Measurements from ENCODE around the gene ING4. TPM values are rescaled to one million over a fixed set of nuclear protein-coding genes. Genes with fewer than 3 reads are reported as not detected.

The ING4 gene
- total RNA-seq, 6 experiments from 2014 or later, result 10.6 to 20.0 (median 17.0) TPM

- intact Hi-C loops (cut with DNase I), result no loop called here
- no peak overlapping the region for H3K27ac ChIP-seq
- H3K4me3 ChIP-seq, result no peak overlapping the region
- H3K9me3 ChIP-seq, result no peaks in the 10 kb centered on the region
- ATAC-seq, result no peak
- H3K36me3 ChIP-seq, result no peaks in the 10 kb centered on the region
- peaks cover 6 to 11% of the 10 kb centered on the region in 2 donors for H3K27me3 ChIP-seq
- TF ChIP-seq POLR2A (IDR thresholded peaks at IDR 0.05), result no peak
- TF ChIP-seq, protein P1, sequence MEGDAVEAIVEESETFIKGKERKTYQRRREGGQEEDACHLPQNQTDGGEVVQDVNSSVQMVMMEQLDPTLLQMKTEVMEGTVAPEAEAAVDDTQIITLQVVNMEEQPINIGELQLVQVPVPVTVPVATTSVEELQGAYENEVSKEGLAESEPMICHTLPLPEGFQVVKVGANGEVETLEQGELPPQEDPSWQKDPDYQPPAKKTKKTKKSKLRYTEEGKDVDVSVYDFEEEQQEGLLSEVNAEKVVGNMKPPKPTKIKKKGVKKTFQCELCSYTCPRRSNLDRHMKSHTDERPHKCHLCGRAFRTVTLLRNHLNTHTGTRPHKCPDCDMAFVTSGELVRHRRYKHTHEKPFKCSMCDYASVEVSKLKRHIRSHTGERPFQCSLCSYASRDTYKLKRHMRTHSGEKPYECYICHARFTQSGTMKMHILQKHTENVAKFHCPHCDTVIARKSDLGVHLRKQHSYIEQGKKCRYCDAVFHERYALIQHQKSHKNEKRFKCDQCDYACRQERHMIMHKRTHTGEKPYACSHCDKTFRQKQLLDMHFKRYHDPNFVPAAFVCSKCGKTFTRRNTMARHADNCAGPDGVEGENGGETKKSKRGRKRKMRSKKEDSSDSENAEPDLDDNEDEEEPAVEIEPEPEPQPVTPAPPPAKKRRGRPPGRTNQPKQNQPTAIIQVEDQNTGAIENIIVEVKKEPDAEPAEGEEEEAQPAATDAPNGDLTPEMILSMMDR (IDR thresholded peaks at IDR 0.05), result no peak
- DNase-seq, result no peak
- 24% methylated on average over 5 of the region's 13 CpGs for WGBS (ENCODE audit: insufficient coverage, low coverage, low lambda C conversion rate, missing lambda C conversion rate)
- H3K4me1 ChIP-seq, result peaks cover 0 to 5% (median 0%) of the 10 kb centered on the region in 4 donors
Measured at GRCh38 chr12:6701078-6701768, 38.3 kb upstream of the ING4 start.

- H3K27me3 ChIP-seq, result peaks cover 6 to 11% of the 10 kb centered on the region in 2 donors
- no peak within 1 kb of the TSS for H3K27ac ChIP-seq
- peaks cover 0 to 5% (median 0%) of the 10 kb centered on the region in 4 donors for H3K4me1 ChIP-seq
Measured at GRCh38 chr12:6700646-6701051, 37.7 kb upstream of the ING4 start, which contains the start of gene PIANP. Gene PIANP (minus strand): TSS chr12:6700815. CDS start chr12:6698061, 2,754 bp downstream.

GRCh38 chr12:6699989-6700645, 37.2 kb upstream of the ING4 start:
- Histone ChIP-seq H3K27me3 (peaks cover 6 to 11% of the 10 kb centered on the region in 2 donors), H3K4me3 (no peak overlapping the region), H3K4me1 (peaks cover 0 to 5% (median 0%) of the 10 kb centered on the region in 4 donors), H3K36me3 (no peaks in the 10 kb centered on the region), H3K9me3 (no peaks in the 10 kb centered on the region), H3K27ac (no peak overlapping the region)
- TF ChIP-seq, protein P1 (IDR thresholded peaks at IDR 0.05), result no peak
- no peak for TF ChIP-seq POLR2A (IDR thresholded peaks at IDR 0.05)
- intact Hi-C loops (cut with DNase I), result loop anchor here in 1 of 2 donors (10.0 kb wide), 1 partner anchor 75 kb away; no protein-coding TSS in a partner anchor
- WGBS (ENCODE audit: insufficient coverage, low coverage, low lambda C conversion rate, missing lambda C conversion rate), result 2% methylated on average over 9 of the region's 65 CpGs
- peak in 2 of 4 donors; percentile 16 to 21 for ATAC-seq
- DNase-seq, result no peak

More at GRCh38 chr12:6700646-6701051, 37.7 kb upstream of the ING4 start, which contains the start of gene PIANP:
- DNase-seq (no peak), ATAC-seq (peak; percentile 43 to 65 (median 54))
- TF ChIP-seq, protein P1 (IDR thresholded peaks at IDR 0.05), result no peak
- no peak for TF ChIP-seq POLR2A (IDR thresholded peaks at IDR 0.05)
- 0% methylated on average over 1 of the region's 43 CpGs for WGBS (ENCODE audit: insufficient coverage, low coverage, low lambda C conversion rate, missing lambda C conversion rate)
- H3K36me3 ChIP-seq, result no peaks in the 10 kb centered on the region
- no peaks in the 10 kb centered on the region for H3K9me3 ChIP-seq
- intact Hi-C loops (cut with DNase I), result no loop called here
- no peak within 1 kb of the TSS for H3K4me3 ChIP-seq

GRCh38 chr12:6699259-6699988, 36.5 kb upstream of the ING4 start:
- Histone ChIP-seq H3K4me1 (peaks cover 0 to 5% (median 0%) of the 10 kb centered on the region in 4 donors), H3K9me3 (no peaks in the 10 kb centered on the region), H3K4me3 (no peak overlapping the region), H3K27ac (no peak overlapping the region), H3K27me3 (peaks cover 6 to 11% of the 10 kb centered on the region in 2 donors), H3K36me3 (no peaks in the 10 kb centered on the region)
- no peak for TF ChIP-seq POLR2A (IDR thresholded peaks at IDR 0.05)
- TF ChIP-seq, protein P1 (IDR thresholded peaks at IDR 0.05), result no peak
- intact Hi-C loops (cut with DNase I), result loop anchor here in 1 of 2 donors (10.0 kb wide), 1 partner anchor 75 kb away; no protein-coding TSS in a partner anchor
- 17% methylated on average over 15 of the region's 16 CpGs for WGBS (ENCODE audit: insufficient coverage, low coverage, low lambda C conversion rate, missing lambda C conversion rate)
- ATAC-seq (no peak), DNase-seq (no peak)

Measured in right lobe of liver (tissue), 6 donors.